Adrenal gland (tissue), 12 donors: ENCODE data around the gene PRDM16. TPM values are rescaled to one million over a fixed set of nuclear protein-coding genes. Genes with fewer than 3 reads are reported as not detected.

ENCODE experiments used
- DNase-seq, 7 donors: peaks; one replicate each; pipeline ENCODE4 v3.0.0-alpha.2; 2019 to 2020
- H3K27ac ChIP-seq, 5 donors: fragments of 200-600 bp; sonication (generic) in 4 of 5; 1 replicate in 3 of 5; 2 replicates in 2 of 5; pipeline versions ENCODE4 v1.5.1 to v1.8.0; 2016 to 2020; ENCODE audit warnings: mild to moderate bottlenecking in 1 of 5
- H3K27me3 ChIP-seq: fragments of 200-600 bp; 2 replicates; pipeline ENCODE4 v1.8.0; 2021
- H3K36me3 ChIP-seq, 2 donors: fragments of 200-600 bp; replicated peaks in 1 of 2; 1 replicate in 1 of 2; 2 replicates in 1 of 2; pipeline versions ENCODE4 v1.5.1 to v1.8.0; 2018 to 2022
- H3K4me1 ChIP-seq, 2 donors: fragments of 200-600 bp; replicated peaks in 1 of 2; 1 replicate in 1 of 2; 2 replicates in 1 of 2; pipeline versions ENCODE4 v1.5.1 to v1.8.0; 2018 to 2021
- H3K4me3 ChIP-seq, 4 donors: fragments of 200-600 bp; sonication (generic) in 3 of 4; one replicate each; pipeline ENCODE4 v1.5.1; 2016 to 2018
- H3K9me3 ChIP-seq, 3 donors: fragments of 200-600 bp; sonication (generic) in 1 of 3; replicated peaks in 1 of 3; 1 replicate in 2 of 3; 2 replicates in 1 of 3; pipeline versions ENCODE4 v1.5.1 to v1.8.0; 2016 to 2021
- POLR2A ChIP-seq, 2 donors: fragments of 450-650 bp; IDR thresholded peaks; one replicate each; pipeline ENCODE4 v1.6.1; 2017; ENCODE audit warnings: antibody characterized with exemption in 2 of 2, mild to moderate bottlenecking in 2 of 2, moderate library complexity in 1 of 2
- WGBS, 4 donors: extraction: QIAGEN DNeasy Blood & Tissue Kit in 2 of 4; methylation state at CpG; one replicate each; pipeline versions ENCODE4 v1.1.5 to v1.1.7; 2013 to 2017; 5-methylcytosine and 5-hydroxymethylcytosine counted together
- intact Hi-C, 2 donors: fragments of 100-400 bp; cut with DNase I; formaldehyde crosslinking; loops; one replicate each; pipeline versions ENCODE4 v1.14.1 to v1.15.0; 2022 to 2023
- polyA plus RNA-seq, 3 donors: library from polyadenylated mRNA; stranded (reverse); fragments of 200-250 nt in 2 of 3; fragments of 350-450 nt in 1 of 3; fragmentation: Illumina TruSeq in 1 of 3; extraction: RNeasy Lipid Tissue Mini Kit (QIAGEN cat#74804) in 1 of 3; gene quantifications; one replicate each; pipeline ENCODE4 v1.2.3, GENCODE V29; 2013 to 2014
- total RNA-seq, 9 donors: library from RNA; depleted of rRNA in 4 of 9; stranded (reverse); fragments of >200 nt in 4 of 9; fragments of 120-200 nt in 1 of 9; fragmentation: NEBNext Ultra II Directional in 1 of 9; extraction: Animal tissue kit (Norgen Biotek cat#: 25700) in 1 of 9; gene quantifications; one replicate each; pipeline versions ENCODE4 v1.1.0 to v1.2.4, GENCODE V29; 2013 to 2023
- TF ChIP-seq, protein P1 (sequence below), 6 experiments: fragments of 450-650 bp in 4 of 6; fragments of 200-600 bp in 2 of 6; sonication (generic) in 1 of 6; IDR thresholded peaks; 1 replicate in 5 of 6; 2 replicates in 1 of 6; pipeline versions ENCODE4 v1.5.1 to v1.8.0; 2016 to 2021; ENCODE audit warnings: antibody characterized with exemption in 6 of 6, mild to moderate bottlenecking in 2 of 6, moderate library complexity in 1 of 6
- donor health status: healthy with polysubstance abuse.
- donor health status: Bipolar disorder and iron deficiency.
- donor health status: DM: yes; HTN: yes; CAD: no.
- donor health status: DM: no; HTN: no; CAD: no.
- donor health status: DM: no; HTN: no; CAD: no.
- donor health status: DM: yes; HTN: yes; CAD: no.

Gene PRDM16
- total and polyA plus RNA-seq, 12 donors = 0.04 to 2.8 (median 0.61) TPM; not detected in 1

DNA sequence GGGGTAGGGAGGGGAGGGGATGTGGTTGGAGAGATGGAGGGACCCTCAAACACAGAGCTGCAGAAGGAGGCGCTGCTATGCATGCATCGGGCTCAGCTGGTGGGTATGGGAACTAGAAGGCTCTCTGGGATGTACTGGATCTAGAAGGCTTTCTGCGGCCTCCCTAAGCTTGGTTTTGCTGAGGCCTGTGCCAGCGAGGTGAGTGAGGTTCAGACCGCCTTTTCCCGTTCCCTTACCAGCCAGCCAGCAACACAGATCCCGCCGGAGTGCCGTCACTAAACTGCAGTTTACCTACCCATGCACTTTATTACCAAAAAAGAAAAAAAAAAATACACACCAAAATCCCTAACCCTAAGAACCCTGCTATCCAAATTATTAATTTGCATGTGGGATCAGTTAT is 180.2 kb downstream of the PRDM16 start:
- intact Hi-C loops = no loop called here
- Histone ChIP-seq H3K27ac (no peak overlapping the region), H3K4me1 (no peaks in the 10 kb centered on the region), H3K4me3 (no peak overlapping the region), H3K27me3 (peaks cover 28% of the 10 kb centered on the region), H3K36me3 (no peaks in the 10 kb centered on the region), H3K9me3 (no peaks in the 10 kb centered on the region)
- WGBS, 4 donors = 68 to 76% (median 71%) methylated on average over 9 of the region's 9 CpGs
- no peak for TF ChIP-seq POLR2A (IDR thresholded peaks at IDR 0.05)
- TF ChIP-seq, protein P1, sequence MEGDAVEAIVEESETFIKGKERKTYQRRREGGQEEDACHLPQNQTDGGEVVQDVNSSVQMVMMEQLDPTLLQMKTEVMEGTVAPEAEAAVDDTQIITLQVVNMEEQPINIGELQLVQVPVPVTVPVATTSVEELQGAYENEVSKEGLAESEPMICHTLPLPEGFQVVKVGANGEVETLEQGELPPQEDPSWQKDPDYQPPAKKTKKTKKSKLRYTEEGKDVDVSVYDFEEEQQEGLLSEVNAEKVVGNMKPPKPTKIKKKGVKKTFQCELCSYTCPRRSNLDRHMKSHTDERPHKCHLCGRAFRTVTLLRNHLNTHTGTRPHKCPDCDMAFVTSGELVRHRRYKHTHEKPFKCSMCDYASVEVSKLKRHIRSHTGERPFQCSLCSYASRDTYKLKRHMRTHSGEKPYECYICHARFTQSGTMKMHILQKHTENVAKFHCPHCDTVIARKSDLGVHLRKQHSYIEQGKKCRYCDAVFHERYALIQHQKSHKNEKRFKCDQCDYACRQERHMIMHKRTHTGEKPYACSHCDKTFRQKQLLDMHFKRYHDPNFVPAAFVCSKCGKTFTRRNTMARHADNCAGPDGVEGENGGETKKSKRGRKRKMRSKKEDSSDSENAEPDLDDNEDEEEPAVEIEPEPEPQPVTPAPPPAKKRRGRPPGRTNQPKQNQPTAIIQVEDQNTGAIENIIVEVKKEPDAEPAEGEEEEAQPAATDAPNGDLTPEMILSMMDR (IDR thresholded peaks at IDR 0.05) = no peak
- no peak for DNase-seq

DNA sequence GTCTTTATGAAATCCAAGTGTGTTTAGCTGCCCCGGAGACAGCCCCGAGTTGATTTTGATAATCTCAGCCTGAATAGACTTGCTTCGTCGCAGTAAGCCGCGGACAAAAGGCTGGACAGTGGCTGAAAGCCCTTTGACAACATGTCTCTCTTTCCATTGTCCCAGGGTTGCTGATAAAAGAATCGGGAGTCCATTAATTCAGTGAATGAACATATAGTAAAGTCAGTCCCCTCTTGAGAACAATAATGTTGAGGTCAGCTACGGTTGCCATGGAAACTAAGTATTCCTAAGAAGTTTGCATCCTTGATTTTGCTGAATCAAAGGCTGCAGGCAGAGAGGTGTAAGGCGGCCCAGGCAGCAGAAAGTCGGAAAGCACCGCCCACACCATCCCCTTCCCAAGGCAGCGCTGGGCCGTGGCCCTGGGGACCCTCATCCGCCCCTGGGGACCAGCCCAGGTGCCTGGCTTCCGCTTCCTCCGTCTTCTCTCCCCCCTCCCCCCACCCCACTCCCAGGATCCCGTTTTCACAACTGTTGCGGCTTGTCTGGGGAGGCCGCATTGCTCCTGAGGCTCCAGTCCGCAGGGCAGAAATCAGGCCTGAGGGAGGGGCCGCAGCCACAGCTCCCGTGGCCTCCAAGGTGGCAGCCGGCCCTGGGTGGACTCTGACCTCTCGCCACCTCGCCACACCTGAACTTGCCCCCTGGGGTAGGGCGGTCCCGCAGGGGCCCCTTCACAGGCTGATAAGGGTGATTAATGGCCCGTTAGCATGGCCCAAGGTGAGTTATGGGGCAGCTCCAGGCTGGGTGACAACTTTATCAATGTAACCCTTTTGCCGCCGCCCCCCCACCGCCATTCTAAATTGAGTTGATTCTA is 180.9 kb downstream of the PRDM16 start:
- no peak for DNase-seq
- H3K36me3 ChIP-seq = no peaks in the 10 kb centered on the region
- intact Hi-C loops = no loop called here
- H3K27me3 ChIP-seq = peaks cover 28% of the 10 kb centered on the region
- TF ChIP-seq, protein P1 (IDR thresholded peaks at IDR 0.05) = no peak
- no peak for TF ChIP-seq POLR2A (IDR thresholded peaks at IDR 0.05)
- no peaks in the 10 kb centered on the region for H3K9me3 ChIP-seq
- WGBS, 4 donors = 46 to 62% (median 50%) methylated on average over 14 to 31 of the region's 31 CpGs
- no peak overlapping the region for H3K27ac ChIP-seq
- no peak overlapping the region for H3K4me3 ChIP-seq
- no peaks in the 10 kb centered on the region for H3K4me1 ChIP-seq

DNA sequence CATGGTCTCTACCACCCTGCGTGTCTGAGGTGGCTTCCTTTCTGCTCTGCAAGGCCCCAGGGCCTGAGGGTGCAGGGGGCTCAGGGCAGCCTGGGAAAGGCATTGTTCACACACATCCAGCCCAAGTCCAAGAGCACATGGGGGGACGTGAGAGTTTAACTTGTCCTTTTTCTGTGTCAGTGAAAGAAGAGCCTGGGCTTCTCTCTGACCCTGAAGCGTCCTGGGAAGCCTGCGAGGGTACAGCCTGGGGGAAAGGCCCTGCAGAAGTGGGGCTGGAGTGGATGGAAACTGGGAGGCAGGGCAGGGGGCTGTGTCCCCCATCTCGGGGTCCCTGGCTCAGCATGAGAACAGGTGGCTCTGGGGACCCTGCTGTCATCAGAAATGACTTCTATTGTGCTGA is 181.6 kb downstream of the PRDM16 start:
- Histone ChIP-seq H3K27ac (no peak overlapping the region), H3K27me3 (peaks cover 28% of the 10 kb centered on the region), H3K4me3 (no peak overlapping the region), H3K4me1 (no peaks in the 10 kb centered on the region), H3K9me3 (no peaks in the 10 kb centered on the region), H3K36me3 (no peaks in the 10 kb centered on the region)
- intact Hi-C loops = no loop called here
- no peak for DNase-seq
- TF ChIP-seq, protein P1 (IDR thresholded peaks at IDR 0.05) = no peak
- 58 to 68% (median 64%) methylated on average over 5 of the region's 5 CpGs for WGBS, 4 donors

DNA sequence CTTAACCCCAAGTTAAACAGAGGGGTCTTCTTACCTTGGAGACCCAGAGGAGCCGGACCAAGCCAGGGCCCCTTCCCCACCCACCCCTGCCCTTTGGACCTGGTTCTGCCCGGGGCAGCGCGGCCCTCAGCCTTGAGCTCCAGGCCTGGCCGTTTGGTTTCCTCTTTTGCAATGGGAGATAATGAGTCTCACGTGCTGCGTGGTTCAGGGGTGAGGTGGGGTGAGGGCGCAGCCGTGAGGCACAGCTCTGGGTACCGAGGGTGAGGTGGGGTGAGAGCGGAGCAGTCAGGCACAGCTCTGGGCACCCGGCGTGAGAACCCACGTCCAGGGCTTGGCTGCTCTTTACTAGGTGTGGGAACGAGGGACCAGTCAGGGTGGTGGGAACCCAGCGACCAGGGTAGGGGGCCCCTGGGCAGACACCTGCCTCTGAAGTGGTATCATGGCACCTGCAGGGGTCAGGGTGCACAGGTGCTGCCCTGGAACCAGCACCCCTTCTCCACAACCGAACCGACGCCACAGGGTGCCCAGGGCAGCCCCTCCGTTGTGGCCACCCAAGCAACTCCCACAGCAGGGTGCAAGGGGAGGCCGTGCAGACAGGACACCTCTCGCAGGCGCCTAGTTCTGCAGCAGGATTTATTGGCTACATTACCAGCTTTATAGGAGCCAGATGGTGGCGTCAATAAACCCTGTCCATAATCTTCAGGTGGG is 182.2 kb downstream of the PRDM16 start:
- TF ChIP-seq POLR2A (IDR thresholded peaks at IDR 0.05) = no peak
- TF ChIP-seq, protein P1 (IDR thresholded peaks at IDR 0.05) = no peak
- peaks cover 22% of the 10 kb centered on the region for H3K27me3 ChIP-seq

More for the DNA sequence above, 182.2 kb downstream of the PRDM16 start:
- intact Hi-C loops = no loop called here
- no peaks in the 10 kb centered on the region for H3K9me3 ChIP-seq
- H3K4me3 ChIP-seq = no peak overlapping the region
- H3K4me1 ChIP-seq = no peaks in the 10 kb centered on the region
- no peak for DNase-seq
- no peaks in the 10 kb centered on the region for H3K36me3 ChIP-seq
- no peak overlapping the region for H3K27ac ChIP-seq
- 64 to 76% (median 70%) methylated on average over 17 to 24 of the region's 24 CpGs for WGBS, 4 donors
